ENCODE measurements around the gene POLR3A. TPM values are rescaled to one million over a fixed set of nuclear protein-coding genes. Genes with fewer than 3 reads are reported as not detected.

POLR3A gene
- total RNA-seq, 1 experiment from 2014 or later, result 18.0 TPM

GRCh38 chr10:77922566-77923179 is 106.6 kb downstream of the POLR3A start:
- no peak for DNase-seq (ENCODE audit: extremely low read depth, low read depth)

- DNase-seq (ENCODE audit: extremely low read depth, low read depth), result no peak
Measured at GRCh38 chr10:77922055-77922454, 107.3 kb downstream of the POLR3A start.

GRCh38 chr10:77921395-77921794 is 107.9 kb downstream of the POLR3A start:
- no peak for DNase-seq (ENCODE audit: extremely low read depth, low read depth)

GRCh38 chr10:77920495-77920894 is 108.8 kb downstream of the POLR3A start:
- no peak for DNase-seq (ENCODE audit: extremely low read depth, low read depth)

- no peak for DNase-seq (ENCODE audit: extremely low read depth, low read depth)
Measured at GRCh38 chr10:77919713-77920108, 109.6 kb downstream of the POLR3A start.

Small RNA genes lying within 50 kb of the gene (small RNA-seq; reads per million reads assigned to genes)
- 0 reads per million in 2 experiments for gene RF00017

Other genes with a start within 250 kb of the POLR3A start
- gene DLG5, start 102.8 kb downstream of the POLR3A start, total RNA-seq (2014; rRNA removed; shearing (Covaris generic)), result 14.6 and 15.7 TPM in 2 replicates
- 5,055 and 5,641 TPM in 2 replicates for gene RPS24, start 4.3 kb upstream of the POLR3A start, total RNA-seq (2014; rRNA removed; shearing (Covaris generic))

All from NCI-H460 (cell line).